OCI-LY3 (cell line): Measurements from ENCODE around the gene PLG.
"Not testable (repeated sequence)": the region's sequence is repeated elsewhere in the genome, so short reads cannot be mapped to it uniquely, and the experiment has no call there.

ENCODE experiments used
- H2AFZ ChIP-seq: fragments of 200-600, 300-600 bp; shearing (Covaris generic); 2 replicates; pipeline ENCODE4 v1.6.0; 2014; ENCODE audit warnings: antibody characterized with exemption, low read depth, low read length
- H3K27ac ChIP-seq: fragments of 200-600, 300-600 bp; sonication (generic); 2 replicates; pipeline ENCODE4 v1.5.1; 2014; ENCODE audit warnings: mild to moderate bottlenecking, low read length, moderate library complexity, mixed read lengths
- H3K27me3 ChIP-seq: fragments of 200-600, 300-600 bp; sonication (generic); 2 replicates; pipeline ENCODE4 v1.6.1; 2014; ENCODE audit warnings: low read depth, low read length, mixed read lengths
- H3K36me3 ChIP-seq: fragments of 200-600, 300-600 bp; sonication (generic); replicated peaks from 2 replicates; pipeline ENCODE3; 2014; ENCODE audit warnings: low read depth, low read length, mixed read lengths
- H3K4me1 ChIP-seq: fragments of 300-600, 200-600 bp; sonication (generic); 2 replicates; pipeline ENCODE4 v1.6.1; 2014; ENCODE audit warnings: low read length, mixed read lengths
- H3K4me2 ChIP-seq: fragments of 200-600, 300-600 bp; sonication (generic); 2 replicates; pipeline ENCODE4 v1.6.1; 2014; ENCODE audit warnings: low read length, mixed read lengths
- H3K4me3 ChIP-seq: fragments of 300-600, 200-600 bp; sonication (generic); 2 replicates; pipeline ENCODE4 v1.5.1; 2014; ENCODE audit warnings: antibody characterized with exemption, mild to moderate bottlenecking, low read length, moderate library complexity
- H3K79me2 ChIP-seq: fragments of 300-600, 200-600 bp; shearing (Covaris generic); 2 replicates; pipeline ENCODE4 v1.6.1; 2014; ENCODE audit warnings: mild to moderate bottlenecking, low read length, mixed read lengths
- H3K9ac ChIP-seq: fragments of 300-600, 200-600 bp; shearing (Covaris generic); 2 replicates; pipeline ENCODE4 v1.6.0; 2014; ENCODE audit warnings: mild to moderate bottlenecking, low read length, moderate library complexity
- H3K9me3 ChIP-seq: fragments of 200-600, 300-600 bp; shearing (Covaris generic); 2 replicates; pipeline ENCODE4 v1.6.1; 2014; ENCODE audit warnings: low read length, mixed read lengths; ENCODE audit not compliant: insufficient read depth
- H4K20me1 ChIP-seq: fragments of 200-600, 300-600 bp; sonication (generic); 2 replicates; pipeline ENCODE4 v1.6.1; 2016; ENCODE audit warnings: low read length, mixed read lengths; ENCODE audit not compliant: insufficient read depth
- EZH2phosphoT487 ChIP-seq: fragments of 200-600 bp; shearing (Covaris generic); IDR thresholded peaks from 2 replicates; pipeline ENCODE4 v1.6.1; 2018; ENCODE audit warnings: antibody characterized with exemption, mixed run types, low read depth
- TF ChIP-seq, protein P1 (sequence below): fragments of 200-600, 300-600 bp; sonication (generic); IDR thresholded peaks from 2 replicates; pipeline ENCODE4 v1.5.1; 2014; ENCODE audit warnings: antibody characterized with exemption, low read length, low read depth

The PLG gene

DNA sequence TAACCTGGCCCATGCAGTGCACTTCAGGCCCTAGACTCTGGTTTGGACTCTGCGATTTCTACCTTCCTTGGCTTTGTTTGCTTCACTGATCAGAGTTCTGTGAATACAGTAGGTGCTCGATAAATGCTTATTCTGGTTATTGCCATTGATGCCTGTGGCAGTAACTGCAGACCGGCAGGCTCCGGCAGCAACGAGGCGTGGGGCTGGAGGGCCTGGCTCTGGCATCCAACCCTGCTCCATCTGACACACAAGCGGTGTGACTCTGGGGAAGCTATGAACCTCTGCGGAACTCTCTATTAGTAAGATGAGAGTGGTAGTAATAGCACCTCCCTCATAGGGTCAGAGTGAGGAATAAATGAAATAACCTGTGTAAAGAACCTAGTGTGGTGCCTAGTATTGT lies 66.1 kb downstream of the PLG start:
- Histone ChIP-seq H3K27ac (no peak overlapping the region), H4K20me1 (no peaks in the 10 kb centered on the region), H3K4me2 (no peak overlapping the region), H2AFZ (no peak overlapping the region), H3K9me3 (no peaks in the 10 kb centered on the region), H3K4me1 (no peaks in the 10 kb centered on the region), H3K9ac (no peak overlapping the region), H3K79me2 (no peaks in the 10 kb centered on the region), H3K27me3 (no peaks in the 10 kb centered on the region), H3K36me3 (no peaks in the 10 kb centered on the region), H3K4me3 (no peak overlapping the region)
- no peak for TF ChIP-seq EZH2phosphoT487
- TF ChIP-seq, protein P1, sequence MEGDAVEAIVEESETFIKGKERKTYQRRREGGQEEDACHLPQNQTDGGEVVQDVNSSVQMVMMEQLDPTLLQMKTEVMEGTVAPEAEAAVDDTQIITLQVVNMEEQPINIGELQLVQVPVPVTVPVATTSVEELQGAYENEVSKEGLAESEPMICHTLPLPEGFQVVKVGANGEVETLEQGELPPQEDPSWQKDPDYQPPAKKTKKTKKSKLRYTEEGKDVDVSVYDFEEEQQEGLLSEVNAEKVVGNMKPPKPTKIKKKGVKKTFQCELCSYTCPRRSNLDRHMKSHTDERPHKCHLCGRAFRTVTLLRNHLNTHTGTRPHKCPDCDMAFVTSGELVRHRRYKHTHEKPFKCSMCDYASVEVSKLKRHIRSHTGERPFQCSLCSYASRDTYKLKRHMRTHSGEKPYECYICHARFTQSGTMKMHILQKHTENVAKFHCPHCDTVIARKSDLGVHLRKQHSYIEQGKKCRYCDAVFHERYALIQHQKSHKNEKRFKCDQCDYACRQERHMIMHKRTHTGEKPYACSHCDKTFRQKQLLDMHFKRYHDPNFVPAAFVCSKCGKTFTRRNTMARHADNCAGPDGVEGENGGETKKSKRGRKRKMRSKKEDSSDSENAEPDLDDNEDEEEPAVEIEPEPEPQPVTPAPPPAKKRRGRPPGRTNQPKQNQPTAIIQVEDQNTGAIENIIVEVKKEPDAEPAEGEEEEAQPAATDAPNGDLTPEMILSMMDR: no peak

DNA sequence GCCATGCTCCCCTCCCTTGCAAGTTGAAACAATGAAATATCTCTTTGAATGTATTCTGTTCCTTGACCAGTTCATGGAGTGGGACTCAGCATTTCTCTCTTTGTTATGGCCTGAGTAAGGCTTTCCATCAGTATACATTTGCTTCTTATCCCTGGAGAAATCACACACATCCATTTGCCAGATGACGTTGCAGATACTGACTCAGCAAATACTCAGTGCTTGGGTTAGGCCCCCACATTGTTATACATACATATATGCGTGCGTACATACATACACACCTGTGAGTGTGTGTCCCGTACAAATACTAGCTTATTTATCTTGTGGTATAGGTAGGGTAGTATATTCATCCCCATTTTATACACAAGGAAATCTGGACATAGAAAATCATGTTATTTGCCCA lies 72.4 kb downstream of the PLG start:
- Histone ChIP-seq H3K9ac (no peak overlapping the region), H3K9me3 (no peaks in the 10 kb centered on the region), H3K79me2 (no peaks in the 10 kb centered on the region), H3K36me3 (no peaks in the 10 kb centered on the region), H3K4me2 (no peak overlapping the region), H2AFZ (no peak overlapping the region), H3K27ac (no peak overlapping the region), H3K27me3 (no peaks in the 10 kb centered on the region), H3K4me3 (no peak overlapping the region), H4K20me1 (no peaks in the 10 kb centered on the region), H3K4me1 (peaks cover 17% of the 10 kb centered on the region)
- TF ChIP-seq EZH2phosphoT487: no peak
- TF ChIP-seq, protein P1: no peak

DNA sequence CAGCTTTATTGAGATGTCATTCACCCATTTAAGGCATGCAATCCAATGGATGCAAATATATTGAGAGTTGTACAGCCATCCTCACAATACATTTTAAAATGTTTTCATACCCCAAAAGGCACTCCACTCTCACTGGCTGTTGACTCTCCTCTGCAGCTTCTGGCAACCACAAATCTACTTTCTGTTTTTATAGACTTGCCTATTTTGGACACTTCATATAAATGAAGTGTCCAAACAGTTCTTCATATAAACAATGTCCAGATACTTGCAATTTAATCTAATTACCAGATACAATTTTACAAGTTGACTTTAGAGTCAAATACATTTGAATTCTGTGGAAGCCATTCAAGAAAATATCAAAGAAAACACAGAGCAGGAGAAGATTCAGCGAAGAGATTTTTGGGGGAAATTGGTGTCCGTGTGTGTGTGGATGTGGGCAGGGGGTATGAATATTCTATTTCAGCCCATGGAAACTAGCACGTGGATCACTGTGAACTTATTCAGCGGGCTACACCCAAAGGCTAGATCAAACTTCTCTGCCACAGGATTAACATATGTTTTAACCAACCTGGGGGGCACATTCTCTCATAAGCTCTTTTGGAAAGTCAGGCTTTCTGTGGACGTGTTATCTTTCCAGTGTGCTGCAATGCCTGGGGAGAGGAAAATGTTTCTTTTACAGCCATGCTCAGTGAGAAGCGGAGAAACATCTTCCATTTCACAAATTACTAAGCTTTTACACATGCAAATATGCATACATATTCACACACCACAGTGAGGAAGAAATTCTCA lies 73.9 kb downstream of the PLG start:
- TF ChIP-seq EZH2phosphoT487: no peak
- TF ChIP-seq, protein P1: no peak
- Histone ChIP-seq H3K9me3 (no peaks in the 10 kb centered on the region), H3K4me2 (peak overlapping the region; percentile 38), H2AFZ (no peak overlapping the region; the same call in 1 of the 2 replicates), H4K20me1 (no peaks in the 10 kb centered on the region), H3K27ac (no peak overlapping the region), H3K4me3 (0 out of 2 replicates have a peak overlapping the region, but pooled peaks have one; percentile 11), H3K4me1 (peaks cover 19% of the 10 kb centered on the region), H3K36me3 (no peaks in the 10 kb centered on the region), H3K9ac (no peak overlapping the region), H3K79me2 (no peaks in the 10 kb centered on the region), H3K27me3 (no peaks in the 10 kb centered on the region)

DNA sequence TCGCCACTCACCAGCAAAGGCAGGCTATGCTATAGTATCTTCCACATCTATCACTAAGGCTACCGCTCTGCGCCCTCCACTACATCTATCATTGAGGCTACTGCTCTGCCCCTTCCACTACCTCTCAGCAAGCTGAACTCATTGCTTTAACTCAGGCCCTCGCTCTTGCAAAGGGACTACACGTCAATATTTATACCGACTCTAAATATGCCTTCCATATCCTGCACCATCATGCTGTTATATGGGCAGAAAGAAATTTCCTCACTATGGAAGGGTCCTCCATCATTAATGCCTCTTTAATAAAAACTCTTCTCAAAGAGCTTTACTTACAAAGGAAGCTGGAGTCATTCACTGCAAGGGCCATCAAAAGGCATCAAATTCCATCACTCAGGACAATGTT lies 77.1 kb downstream of the PLG start:
- not testable (repeated sequence) for H3K9ac ChIP-seq, H3K4me3 ChIP-seq, H4K20me1 ChIP-seq, H2AFZ ChIP-seq, H3K27me3 ChIP-seq, H3K36me3 ChIP-seq, H3K79me2 ChIP-seq, H3K27ac ChIP-seq, H3K9me3 ChIP-seq, H3K4me2 ChIP-seq
- H3K4me1 ChIP-seq: peaks cover 26% of the 10 kb centered on the region

DNA sequence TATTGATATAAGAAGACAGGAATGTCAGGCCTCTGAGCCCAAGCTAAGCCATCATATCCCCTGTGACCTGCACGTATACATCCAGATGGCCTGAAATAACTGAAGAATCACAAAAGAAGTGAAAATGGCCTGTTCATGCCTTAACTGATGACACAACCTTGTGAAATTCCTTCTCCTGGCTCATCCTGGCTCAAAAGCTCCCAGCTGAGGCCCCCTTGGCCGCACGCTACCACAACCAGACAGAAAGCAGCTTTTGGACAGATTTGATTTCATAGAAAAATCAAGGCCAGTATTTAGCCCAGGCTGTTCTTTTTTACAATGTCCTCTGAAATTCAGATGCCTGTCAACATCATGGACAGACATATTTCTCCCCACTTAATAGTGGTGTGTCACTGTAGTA lies 78.6 kb downstream of the PLG start:
- H3K4me3 ChIP-seq, H3K27ac ChIP-seq, H4K20me1 ChIP-seq, H3K4me2 ChIP-seq, H3K36me3 ChIP-seq, H3K27me3 ChIP-seq, H2AFZ ChIP-seq, H3K79me2 ChIP-seq, H3K9me3 ChIP-seq, H3K9ac ChIP-seq: not testable (repeated sequence)
- H3K4me1 ChIP-seq: peaks cover 21% of the 10 kb centered on the region
